ENCODE results near the gene PPM1H.

GRCh38 chr12:62919838-62920237 is 15.1 kb downstream of the PPM1H start:
- TF ChIP-seq TCF7L2 (IDR thresholded peaks at IDR 0.05; ENCODE audit: borderline replicate concordance, low read depth, low read length) (no peak), CTCF (tag by site-specific recombination; IDR thresholded peaks at IDR 0.05) (no peak), ZBTB26 (tag by site-specific recombination; optimal IDR thresholded peaks at IDR 0.05) (no peak), ZNF354C (tag by site-specific recombination; IDR thresholded peaks at IDR 0.05; ENCODE audit: borderline replicate concordance, low read depth) (no peak), YY1 (tag by site-specific recombination; IDR thresholded peaks at IDR 0.05) (no peak), OSR2 (tag by site-specific recombination; IDR thresholded peaks at IDR 0.05) (no peak), REST (tag by site-specific recombination; IDR thresholded peaks at IDR 0.05) (no peak), ZNF146 (tag by site-specific recombination; IDR thresholded peaks at IDR 0.05) (no peak), ZNF184 (tag by site-specific recombination; IDR thresholded peaks at IDR 0.05) (no peak), ZNF175 (tag by site-specific recombination; IDR thresholded peaks at IDR 0.05) (no peak)
